HFFc6 (cell line): ENCODE measurements around the gene RGS7BP. TPM values are rescaled to one million over a fixed set of nuclear protein-coding genes. Genes with fewer than 3 reads are reported as not detected.

ENCODE experiments used
- DNase-seq: peaks from one replicate; pipeline ENCODE4 v3.0.0-alpha.2; 2018
- H3K27ac Mint-ChIP-seq: 2 replicates; pipeline ENCODE4 v1.8.0; 2020; ENCODE audit warnings: mild to moderate bottlenecking, mixed read lengths
- H3K27me3 Mint-ChIP-seq: 2 replicates; pipeline ENCODE4 v1.8.0; 2021; ENCODE audit warnings: mild to moderate bottlenecking, moderate library complexity, mixed read lengths; ENCODE audit not compliant: insufficient read depth
- H3K36me3 Mint-ChIP-seq: 2 replicates; pipeline ENCODE4 v1.8.0; 2021; ENCODE audit warnings: low read depth, mixed read lengths
- H3K4me1 Mint-ChIP-seq: 2 replicates; pipeline ENCODE4 v1.8.0; 2020; ENCODE audit warnings: low read depth, mixed read lengths
- H3K4me3 Mint-ChIP-seq: 2 replicates; pipeline ENCODE4 v1.8.0; 2020; ENCODE audit warnings: mild to moderate bottlenecking, moderate library complexity, mixed read lengths
- H3K9me3 Mint-ChIP-seq: 2 replicates; pipeline ENCODE4 v1.8.0; 2020; ENCODE audit warnings: mild to moderate bottlenecking, mixed read lengths
- total RNA-seq, 6 experiments: library from RNA; stranded (reverse); fragmentation: NEBNext Ultra II Directional; extraction: Animal tissue kit (Norgen Biotek cat#: 25700); gene quantifications; 2 replicates in 1 of 6; 3 replicates in 5 of 6; pipeline ENCODE4 v1.2.3, GENCODE V29; 2021
- TF ChIP-seq, protein P1 (sequence below): fragments of 200-600 bp; sonication (generic); IDR thresholded peaks from 2 replicates; pipeline ENCODE4 v1.5.0; 2021; ENCODE audit warnings: antibody characterized with exemption, mild to moderate bottlenecking

Gene RGS7BP
- total RNA-seq, 6 experiments from 2014 or later: not detected

DNA sequence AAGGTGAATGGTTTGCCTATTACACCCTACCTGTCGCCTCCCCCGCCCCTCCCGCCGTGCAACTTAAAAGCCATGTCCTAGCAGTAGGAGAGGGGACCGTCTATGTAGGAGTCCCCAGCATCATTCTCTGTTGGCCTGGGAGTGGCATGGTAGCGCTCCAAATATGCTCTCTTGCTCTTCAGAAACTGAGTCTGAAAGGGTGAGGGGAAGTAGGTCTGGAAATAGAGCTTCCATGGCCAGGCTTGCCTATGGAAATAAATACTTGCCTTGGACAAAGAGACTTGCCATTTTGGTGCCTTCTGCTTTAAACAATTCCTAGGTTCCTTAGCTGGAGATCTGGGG is 1.4 kb downstream of the RGS7BP start:
- no peaks in the 10 kb centered on the region for H3K36me3 Mint-ChIP-seq
- TF ChIP-seq, protein P1, sequence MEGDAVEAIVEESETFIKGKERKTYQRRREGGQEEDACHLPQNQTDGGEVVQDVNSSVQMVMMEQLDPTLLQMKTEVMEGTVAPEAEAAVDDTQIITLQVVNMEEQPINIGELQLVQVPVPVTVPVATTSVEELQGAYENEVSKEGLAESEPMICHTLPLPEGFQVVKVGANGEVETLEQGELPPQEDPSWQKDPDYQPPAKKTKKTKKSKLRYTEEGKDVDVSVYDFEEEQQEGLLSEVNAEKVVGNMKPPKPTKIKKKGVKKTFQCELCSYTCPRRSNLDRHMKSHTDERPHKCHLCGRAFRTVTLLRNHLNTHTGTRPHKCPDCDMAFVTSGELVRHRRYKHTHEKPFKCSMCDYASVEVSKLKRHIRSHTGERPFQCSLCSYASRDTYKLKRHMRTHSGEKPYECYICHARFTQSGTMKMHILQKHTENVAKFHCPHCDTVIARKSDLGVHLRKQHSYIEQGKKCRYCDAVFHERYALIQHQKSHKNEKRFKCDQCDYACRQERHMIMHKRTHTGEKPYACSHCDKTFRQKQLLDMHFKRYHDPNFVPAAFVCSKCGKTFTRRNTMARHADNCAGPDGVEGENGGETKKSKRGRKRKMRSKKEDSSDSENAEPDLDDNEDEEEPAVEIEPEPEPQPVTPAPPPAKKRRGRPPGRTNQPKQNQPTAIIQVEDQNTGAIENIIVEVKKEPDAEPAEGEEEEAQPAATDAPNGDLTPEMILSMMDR: no peak
- DNase-seq: no peak
- H3K27ac Mint-ChIP-seq: no peak overlapping the region
- no peaks in the 10 kb centered on the region for H3K4me1 Mint-ChIP-seq
- no peak overlapping the region for H3K4me3 Mint-ChIP-seq
- no peaks in the 10 kb centered on the region for H3K9me3 Mint-ChIP-seq
- peaks cover 19% of the 10 kb centered on the region for H3K27me3 Mint-ChIP-seq

DNA sequence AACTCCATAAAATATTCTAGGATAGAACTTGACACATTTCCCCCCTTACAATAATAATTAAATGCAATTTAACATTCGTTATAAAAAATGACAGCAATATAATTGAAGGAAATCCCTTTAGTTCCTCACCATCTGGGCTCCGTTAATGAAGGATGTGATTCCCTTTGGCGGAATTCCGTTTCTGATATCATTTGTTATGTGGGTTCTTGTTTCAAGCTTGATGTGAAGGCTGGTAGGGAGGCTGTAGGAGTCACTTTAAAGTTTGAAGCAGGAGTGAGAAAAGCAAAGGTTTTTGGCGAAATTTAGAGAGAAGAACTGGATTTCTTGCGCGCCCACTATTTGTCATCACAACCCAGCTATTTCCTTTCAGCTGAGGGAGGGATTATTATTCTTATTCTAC is 4.0 kb downstream of the RGS7BP start:
- H3K9me3 Mint-ChIP-seq: no peaks in the 10 kb centered on the region
- no peak overlapping the region for H3K4me3 Mint-ChIP-seq
- H3K36me3 Mint-ChIP-seq: no peaks in the 10 kb centered on the region

GRCh38 chr5:64513492-64513891 is 7.7 kb downstream of the RGS7BP start:
- H3K9me3 Mint-ChIP-seq: no peaks in the 10 kb centered on the region
- H3K27me3 Mint-ChIP-seq: peaks cover 4% of the 10 kb centered on the region; the same call in 1 of the 2 replicates
- no peak overlapping the region for H3K27ac Mint-ChIP-seq
- no peaks in the 10 kb centered on the region for H3K4me1 Mint-ChIP-seq
- H3K36me3 Mint-ChIP-seq: no peaks in the 10 kb centered on the region
- H3K4me3 Mint-ChIP-seq: no peak overlapping the region
- no peak for DNase-seq
- TF ChIP-seq, protein P1: no peak

More for the DNA sequence above, 4.0 kb downstream of the RGS7BP start:
- peaks cover 19% of the 10 kb centered on the region for H3K27me3 Mint-ChIP-seq
- no peak for DNase-seq
- no peaks in the 10 kb centered on the region for H3K4me1 Mint-ChIP-seq
- TF ChIP-seq, protein P1: no peak
- H3K27ac Mint-ChIP-seq: no peak overlapping the region

DNA sequence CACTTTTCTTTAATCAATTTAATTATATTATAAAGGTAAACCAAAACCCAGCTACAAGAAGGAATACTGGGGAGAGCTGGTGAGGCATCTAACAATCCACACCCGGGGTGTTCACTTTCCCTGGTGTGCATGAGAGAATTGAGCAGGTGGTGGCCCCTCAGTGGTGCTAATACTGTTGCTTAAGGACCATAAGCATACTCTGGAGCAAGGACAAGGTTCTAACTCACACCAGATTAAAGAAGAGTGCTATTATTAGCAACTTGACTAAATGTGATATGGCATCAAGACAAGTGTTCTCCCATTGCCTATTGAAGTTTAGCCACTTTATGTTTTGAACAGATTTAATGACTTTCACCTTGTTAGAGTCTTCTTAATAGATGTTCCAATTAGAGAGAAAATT is 8.8 kb downstream of the RGS7BP start:
- TF ChIP-seq, protein P1: no peak
- Mint-ChIP-seq H3K4me3 (no peak overlapping the region), H3K27ac (no peak overlapping the region), H3K9me3 (no peaks in the 10 kb centered on the region), H3K36me3 (no peaks in the 10 kb centered on the region), H3K27me3 (peaks cover 3% of the 10 kb centered on the region; the same call in 1 of the 2 replicates), H3K4me1 (no peaks in the 10 kb centered on the region)
- DNase-seq: no peak

GRCh38 chr5:64516216-64516615 is 10.4 kb downstream of the RGS7BP start:
- TF ChIP-seq, protein P1: no peak
- Mint-ChIP-seq H3K4me3 (no peak overlapping the region), H3K27ac (no peak overlapping the region), H3K4me1 (no peaks in the 10 kb centered on the region), H3K27me3 (peaks cover 3% of the 10 kb centered on the region; the same call in 1 of the 2 replicates), H3K9me3 (no peaks in the 10 kb centered on the region), H3K36me3 (no peaks in the 10 kb centered on the region)
- no peak for DNase-seq

- H3K27me3 Mint-ChIP-seq: no peaks in the 10 kb centered on the region; the same call in 1 of the 2 replicates
- no peak for DNase-seq
- TF ChIP-seq, protein P1: no peak
- H3K4me1 Mint-ChIP-seq: no peaks in the 10 kb centered on the region
- no peaks in the 10 kb centered on the region for H3K36me3 Mint-ChIP-seq
- no peaks in the 10 kb centered on the region for H3K9me3 Mint-ChIP-seq
- no peak overlapping the region for H3K4me3 Mint-ChIP-seq
- no peak overlapping the region for H3K27ac Mint-ChIP-seq
Measured at GRCh38 chr5:64518793-64519192, 13.0 kb downstream of the RGS7BP start.
